IMR-90 (cell line): ENCODE results near the gene USP6NL. TPM values are rescaled to one million over a fixed set of nuclear protein-coding genes. Genes with fewer than 3 reads are reported as not detected.

Experiments
- ATAC-seq: fragments of 200-7000 bp; cut with Tn5 transposase; 2 replicates; pipeline ENCODE4 v1.9.1; 2020; ENCODE audit warnings: low read depth, mild to moderate bottlenecking, moderate library complexity
- BruUV-seq: library from RNA; stranded (reverse); fragments of 400-500 nt; replicated peaks from 2 replicates; lab custom pipeline; 2021; lab: Mats Ljungman, UMichigan
- CTCF ChIA-PET: fragments of 300-600 bp; formaldehyde crosslinking; extraction: SDS; loops from one replicate; lab custom pipeline; 2021; ENCODE audit warnings: antibody characterized with exemption; lab: Yijun Ruan, JAX
- POLR2A ChIA-PET: fragments of 300-600 bp; sonication (Branson Sonifier 250); formaldehyde crosslinking; loops from one replicate; lab custom pipeline; 2022; ENCODE audit warnings: antibody characterized with exemption; ENCODE audit not compliant: unreplicated experiment; lab: Charles Lee
- DNase-seq: peaks from one replicate; pipeline ENCODE4 v3.0.0; 2013
- H2AFZ ChIP-seq: replicated peaks from 2 replicates; pipeline ENCODE3; 2013; ENCODE audit warnings: low read length, mild to moderate bottlenecking; ENCODE audit not compliant: poor library complexity
- H2AK5ac ChIP-seq: 2 replicates; pipeline ENCODE4 v1.6.1; 2013; ENCODE audit warnings: low read depth, low read length, inconsistent platforms
- H2AK9ac ChIP-seq: replicated peaks from 2 replicates; pipeline ENCODE3; 2013; ENCODE audit warnings: mild to moderate bottlenecking, low read depth, low read length, moderate library complexity; ENCODE audit not compliant: poor library complexity
- H2BK120ac ChIP-seq: 2 replicates; pipeline ENCODE4 v1.6.1; 2013; ENCODE audit warnings: low read depth, low read length, inconsistent platforms
- H2BK15ac ChIP-seq: 3 replicates; pipeline ENCODE4 v1.6.1; 2013; ENCODE audit warnings: low read depth, low read length, inconsistent platforms
- H2BK20ac ChIP-seq: 2 replicates; pipeline ENCODE4 v1.6.1; 2013; ENCODE audit warnings: low read depth, mild to moderate bottlenecking, inconsistent platforms, low read length, moderate library complexity
- H2BK5ac ChIP-seq: 2 replicates; pipeline ENCODE4 v1.6.1; 2013; ENCODE audit warnings: mild to moderate bottlenecking, low read depth, low read length, inconsistent platforms; ENCODE audit not compliant: poor library complexity, severe bottlenecking
- H3K14ac ChIP-seq: replicated peaks from 2 replicates; pipeline ENCODE4 v1.6.1; 2013; ENCODE audit warnings: low read depth, low read length, inconsistent platforms
- H3K18ac ChIP-seq: 2 replicates; pipeline ENCODE4 v1.6.1; 2013; ENCODE audit warnings: low read depth, low read length, control low read depth
- H3K23ac ChIP-seq: 2 replicates; pipeline ENCODE4 v1.6.1; 2013; ENCODE audit warnings: low read depth, low read length, inconsistent platforms
- H3K27ac ChIP-seq: 2 replicates; pipeline ENCODE4 v1.5.1; 2013; ENCODE audit warnings: mild to moderate bottlenecking, control low read depth, low read length; ENCODE audit not compliant: insufficient read depth
- H3K27me3 ChIP-seq: 2 replicates; pipeline ENCODE4 v1.6.1; 2013; ENCODE audit warnings: low read length; ENCODE audit not compliant: control insufficient read depth, insufficient read depth
- H3K36me3 ChIP-seq: 2 replicates; pipeline ENCODE4 v1.6.1; 2013; ENCODE audit warnings: low read length, mixed read lengths; ENCODE audit not compliant: control insufficient read depth, insufficient read depth
- H3K4ac ChIP-seq: 2 replicates; pipeline ENCODE4 v1.6.1; 2013; ENCODE audit warnings: low read depth, low read length, inconsistent platforms
- H3K4me1 ChIP-seq: 2 replicates; pipeline ENCODE4 v1.6.1; 2013; ENCODE audit warnings: low read length, mixed read lengths; ENCODE audit not compliant: control insufficient read depth, insufficient read depth
- H3K4me2 ChIP-seq: 2 replicates; pipeline ENCODE4 v1.6.1; 2013; ENCODE audit warnings: low read depth, mild to moderate bottlenecking, control low read depth, low read length, moderate library complexity
- H3K4me3 ChIP-seq: 2 replicates; pipeline ENCODE4 v1.5.1; 2013; ENCODE audit warnings: low read depth, mild to moderate bottlenecking, control low read depth, low read length, moderate library complexity; ENCODE audit not compliant: insufficient read depth
- H3K56ac ChIP-seq: 2 replicates; pipeline ENCODE4 v1.6.1; 2013; ENCODE audit warnings: low read length, inconsistent platforms; ENCODE audit not compliant: insufficient read depth; ENCODE audit errors: extremely low read depth
- H3K79me1 ChIP-seq, 2 experiments: 2 replicates each; pipeline ENCODE4 v1.6.1; 2013; ENCODE audit warnings: low read length in 2 of 2, inconsistent platforms in 1 of 2, low read depth in 1 of 2
- H3K9ac ChIP-seq: 2 replicates; pipeline ENCODE4 v1.6.1; 2013; ENCODE audit warnings: low read depth, low read length, control low read depth
- H3K9me1 ChIP-seq: 2 replicates; pipeline ENCODE4 v1.6.1; 2013; ENCODE audit warnings: low read length, inconsistent platforms; ENCODE audit not compliant: insufficient read depth
- H3K9me3 ChIP-seq: 2 replicates; pipeline ENCODE4 v1.6.1; 2013; ENCODE audit warnings: low read length; ENCODE audit not compliant: control insufficient read depth, insufficient read depth
- H4K20me1 ChIP-seq: 2 replicates; pipeline ENCODE4 v1.6.1; 2013; ENCODE audit warnings: low read length, inconsistent platforms; ENCODE audit not compliant: insufficient read depth
- H4K5ac ChIP-seq: 2 replicates; pipeline ENCODE4 v1.6.1; 2013; ENCODE audit warnings: mild to moderate bottlenecking, low read depth, low read length, control low read depth
- H4K8ac ChIP-seq, 2 experiments: 2 replicates each; pipeline ENCODE4 v1.6.1; 2013; ENCODE audit warnings: low read depth in 2 of 2, low read length in 2 of 2, control low read depth in 1 of 2, inconsistent platforms in 1 of 2
- H4K91ac ChIP-seq: 2 replicates; pipeline ENCODE4 v1.6.1; 2013; ENCODE audit warnings: low read depth, low read length, inconsistent platforms; ENCODE audit not compliant: insufficient read depth
- BHLHE40 ChIP-seq: fragments of 150-350 bp; IDR thresholded peaks from 2 replicates; pipeline ENCODE4 v1.6.1; 2016; ENCODE audit warnings: mild to moderate bottlenecking, low read depth, low read length
- CEBPB ChIP-seq: IDR thresholded peaks from 2 replicates; pipeline ENCODE4 v1.6.1; 2012; ENCODE audit warnings: low read depth, low read length, improper control_type of control experiment
- CHD1 ChIP-seq: IDR thresholded peaks from 2 replicates; pipeline ENCODE4 v1.6.1; 2012; ENCODE audit warnings: low read depth, low read length, improper control_type of control experiment
- FOS ChIP-seq: fragments of 150-350 bp; IDR thresholded peaks from 2 replicates; pipeline ENCODE4 v1.6.1; 2016; ENCODE audit warnings: low read depth, low read length
- MAFK ChIP-seq: IDR thresholded peaks from 2 replicates; pipeline ENCODE4 v1.6.1; 2012; ENCODE audit warnings: low read depth, low read length, improper control_type of control experiment
- MAZ ChIP-seq: IDR thresholded peaks from 2 replicates; pipeline ENCODE4 v1.6.1; 2012; ENCODE audit warnings: low read depth, mild to moderate bottlenecking, low read length, improper control_type of control experiment, moderate library complexity, borderline replicate concordance
- MXI1 ChIP-seq: IDR thresholded peaks from 2 replicates; pipeline ENCODE4 v1.6.1; 2012; ENCODE audit warnings: low read depth, mild to moderate bottlenecking, low read length, moderate library complexity, borderline replicate concordance
- NFE2L2 ChIP-seq: fragments of 150-350 bp; IDR thresholded peaks from 2 replicates; pipeline ENCODE4 v1.6.1; 2016; ENCODE audit warnings: low read depth, mild to moderate bottlenecking, low read length
- POLR2A ChIP-seq: IDR thresholded peaks from 2 replicates; pipeline ENCODE4 v1.6.1; 2012; ENCODE audit warnings: mild to moderate bottlenecking, low read depth, low read length
- RAD21 ChIP-seq: IDR thresholded peaks from 2 replicates; pipeline ENCODE4 v1.6.1; 2012; ENCODE audit warnings: low read length, improper control_type of control experiment
- RCOR1 ChIP-seq: IDR thresholded peaks from 2 replicates; pipeline ENCODE4 v1.6.1; 2012; ENCODE audit warnings: mild to moderate bottlenecking, low read length, improper control_type of control experiment; ENCODE audit not compliant: insufficient replicate concordance
- RFX5 ChIP-seq: IDR thresholded peaks from 2 replicates; pipeline ENCODE4 v1.8.0; 2012; ENCODE audit warnings: low read depth, mild to moderate bottlenecking, low read length, moderate library complexity
- SMC3 ChIP-seq: fragments of 150-350 bp; IDR thresholded peaks from 2 replicates; pipeline ENCODE4 v1.6.1; 2016; ENCODE audit warnings: low read depth, mild to moderate bottlenecking, antibody characterized with exemption, low read length, moderate library complexity
- WGBS, 2 experiments: methylation state at CpG; one replicate each; pipeline versions ENCODE4 v1.1.5 to v1.1.7; 2013; ENCODE audit warnings: missing lambda C conversion rate in 2 of 2; ENCODE audit not compliant: insufficient read length in 1 of 2; ENCODE audit errors: extremely low coverage in 2 of 2; 5-methylcytosine and 5-hydroxymethylcytosine counted together
- dilution Hi-C: fragments of 300-500 bp; cut with HindIII; formaldehyde crosslinking; loops from one replicate; pipeline ENCODE4 v1.14.3; 2018; ENCODE audit warnings: low sequenced_read_pairs; ENCODE audit not compliant: unreplicated experiment
- in situ Hi-C: fragments of 300-500 bp; cut with MboI; formaldehyde crosslinking; loops from 3 replicates; pipeline ENCODE4 v1.14.3; 2019; ENCODE audit warnings: low sequenced_read_pairs, inconsistent platforms, mixed read lengths
- intact Hi-C: fragments of 100-400 bp; cut with micrococcal nuclease; formaldehyde crosslinking; loops from 2 replicates; pipeline ENCODE4 v1.10.0; 2022
- polyA plus RNA-seq, 3 experiments: library from polyadenylated mRNA; depleted of rRNA; stranded (reverse); fragments of >200 nt; gene quantifications; 2 replicates each; pipeline ENCODE4 v1.2.3, GENCODE V29; 2012; ENCODE audit warnings: low replicate concordance in 1 of 3
- total RNA-seq: library from RNA; depleted of rRNA; stranded (reverse); fragments of >200 nt; gene quantifications from 2 replicates; pipeline ENCODE4 v1.2.3, GENCODE V29; 2012
- TF ChIP-seq, protein P1 (sequence below): fragments of 150-350 bp; IDR thresholded peaks from 2 replicates; pipeline ENCODE4 v1.6.1; 2016; ENCODE audit warnings: low read depth, mild to moderate bottlenecking, low read length, moderate library complexity, borderline replicate concordance
- TF ChIP-seq, protein P2 (sequence below): conservative IDR thresholded peaks from 2 replicates; pipeline ENCODE4 v1.5.1; 2012; ENCODE audit warnings: mild to moderate bottlenecking, low read depth, low read length, improper control_type of control experiment
- TF ChIP-seq, protein P3 (sequence below): fragments of 150-350 bp; IDR thresholded peaks from 2 replicates; pipeline ENCODE4 v1.6.1; 2017; ENCODE audit warnings: mild to moderate bottlenecking, antibody characterized with exemption, low read length, low read depth

The USP6NL gene
- total and polyA plus RNA-seq, 2 of the 4 experiments (the other 2 are of a cell fraction): 7.8 to 9.1 TPM

DNA sequence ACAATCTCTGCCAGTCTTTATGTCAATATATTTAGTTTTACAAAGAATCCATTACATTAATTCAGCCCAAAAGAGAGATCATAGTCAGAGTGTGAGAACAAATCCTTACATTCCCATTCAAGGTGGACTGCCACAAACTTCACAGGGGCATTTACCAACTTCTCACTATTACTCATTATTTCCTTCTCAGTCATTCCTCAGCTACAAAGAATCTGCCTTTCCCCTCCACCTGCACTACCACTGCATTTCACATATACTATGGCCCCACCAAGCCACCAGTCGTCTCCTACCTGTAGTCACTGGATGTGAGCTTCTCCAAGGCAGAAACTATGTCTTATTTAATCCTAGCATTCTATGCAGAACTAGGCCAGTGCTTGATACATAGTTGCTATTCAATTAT is 94.3 kb downstream of the USP6NL start:
- H3K4me3 ChIP-seq: no peak overlapping the region
- H3K4me1 ChIP-seq: no peaks in the 10 kb centered on the region
- no peaks in the 10 kb centered on the region for H3K27me3 ChIP-seq
- DNase-seq (no peak), ATAC-seq (no peak)
- peaks cover 0 to 2% of the 10 kb centered on the region in 2 experiments; a peak in 1 of 4 replicates for H3K79me1 ChIP-seq
- no peak overlapping the region for H4K8ac ChIP-seq
- H3K9ac ChIP-seq: no peak overlapping the region
- H2AK9ac ChIP-seq: no peak overlapping the region
- TF ChIP-seq MXI1: no peak
- TF ChIP-seq CHD1: no peak
- TF ChIP-seq POLR2A: no peak
- TF ChIP-seq MAFK: no peak
- TF ChIP-seq, protein P1, sequence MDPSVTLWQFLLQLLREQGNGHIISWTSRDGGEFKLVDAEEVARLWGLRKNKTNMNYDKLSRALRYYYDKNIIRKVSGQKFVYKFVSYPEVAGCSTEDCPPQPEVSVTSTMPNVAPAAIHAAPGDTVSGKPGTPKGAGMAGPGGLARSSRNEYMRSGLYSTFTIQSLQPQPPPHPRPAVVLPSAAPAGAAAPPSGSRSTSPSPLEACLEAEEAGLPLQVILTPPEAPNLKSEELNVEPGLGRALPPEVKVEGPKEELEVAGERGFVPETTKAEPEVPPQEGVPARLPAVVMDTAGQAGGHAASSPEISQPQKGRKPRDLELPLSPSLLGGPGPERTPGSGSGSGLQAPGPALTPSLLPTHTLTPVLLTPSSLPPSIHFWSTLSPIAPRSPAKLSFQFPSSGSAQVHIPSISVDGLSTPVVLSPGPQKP: no peak
- no peak for TF ChIP-seq RCOR1
- TF ChIP-seq, protein P2, sequence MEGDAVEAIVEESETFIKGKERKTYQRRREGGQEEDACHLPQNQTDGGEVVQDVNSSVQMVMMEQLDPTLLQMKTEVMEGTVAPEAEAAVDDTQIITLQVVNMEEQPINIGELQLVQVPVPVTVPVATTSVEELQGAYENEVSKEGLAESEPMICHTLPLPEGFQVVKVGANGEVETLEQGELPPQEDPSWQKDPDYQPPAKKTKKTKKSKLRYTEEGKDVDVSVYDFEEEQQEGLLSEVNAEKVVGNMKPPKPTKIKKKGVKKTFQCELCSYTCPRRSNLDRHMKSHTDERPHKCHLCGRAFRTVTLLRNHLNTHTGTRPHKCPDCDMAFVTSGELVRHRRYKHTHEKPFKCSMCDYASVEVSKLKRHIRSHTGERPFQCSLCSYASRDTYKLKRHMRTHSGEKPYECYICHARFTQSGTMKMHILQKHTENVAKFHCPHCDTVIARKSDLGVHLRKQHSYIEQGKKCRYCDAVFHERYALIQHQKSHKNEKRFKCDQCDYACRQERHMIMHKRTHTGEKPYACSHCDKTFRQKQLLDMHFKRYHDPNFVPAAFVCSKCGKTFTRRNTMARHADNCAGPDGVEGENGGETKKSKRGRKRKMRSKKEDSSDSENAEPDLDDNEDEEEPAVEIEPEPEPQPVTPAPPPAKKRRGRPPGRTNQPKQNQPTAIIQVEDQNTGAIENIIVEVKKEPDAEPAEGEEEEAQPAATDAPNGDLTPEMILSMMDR: no peak
- no peak for TF ChIP-seq RAD21
- TF ChIP-seq FOS: no peak
- no peak for TF ChIP-seq MAZ
- TF ChIP-seq, protein P3, sequence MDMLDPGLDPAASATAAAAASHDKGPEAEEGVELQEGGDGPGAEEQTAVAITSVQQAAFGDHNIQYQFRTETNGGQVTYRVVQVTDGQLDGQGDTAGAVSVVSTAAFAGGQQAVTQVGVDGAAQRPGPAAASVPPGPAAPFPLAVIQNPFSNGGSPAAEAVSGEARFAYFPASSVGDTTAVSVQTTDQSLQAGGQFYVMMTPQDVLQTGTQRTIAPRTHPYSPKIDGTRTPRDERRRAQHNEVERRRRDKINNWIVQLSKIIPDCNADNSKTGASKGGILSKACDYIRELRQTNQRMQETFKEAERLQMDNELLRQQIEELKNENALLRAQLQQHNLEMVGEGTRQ: no peak
- TF ChIP-seq NFE2L2: no peak
- no peak for TF ChIP-seq BHLHE40
- TF ChIP-seq RFX5: no peak
- no peak for TF ChIP-seq SMC3
- TF ChIP-seq CEBPB: no peak
- no peaks in the 10 kb centered on the region for H4K20me1 ChIP-seq
- H3K14ac ChIP-seq: no peak overlapping the region
- H3K27ac ChIP-seq: no peak overlapping the region
- H2BK15ac ChIP-seq: no peak overlapping the region
- no peak overlapping the region for H3K18ac ChIP-seq
- WGBS, 2 experiments: no CpG with 5 or more reads among the region's 1 CpG
- no peak overlapping the region for H2AFZ ChIP-seq
- no peak overlapping the region for H3K56ac ChIP-seq
- no peak overlapping the region for H3K4ac ChIP-seq
- H2BK120ac ChIP-seq: no peak overlapping the region
- no peaks in the 10 kb centered on the region for H3K36me3 ChIP-seq
- H3K9me3 ChIP-seq: no peaks in the 10 kb centered on the region
- no peak overlapping the region for H2BK5ac ChIP-seq
- no peak overlapping the region for H4K5ac ChIP-seq
- intact Hi-C loops (loop anchor here (5.0 kb wide), 2 partner anchors 95 to 465 kb away; partner anchors contain the start of gene USP6NL), dilution Hi-C loops (no loop called here), in situ Hi-C loops (loop anchor here (5.0 to 10.0 kb wide), 2 partner anchors 205 to 238 kb away; no protein-coding TSS in a partner anchor)
- H3K23ac ChIP-seq: no peak overlapping the region
- BruUV-seq: no TSS peak
- ChIA-PET CTCF (no interaction called here), POLR2A (no interaction called here)
- no peak overlapping the region for H2AK5ac ChIP-seq
- H4K91ac ChIP-seq: no peak overlapping the region
- H3K9me1 ChIP-seq: no peaks in the 10 kb centered on the region
- H3K4me2 ChIP-seq: no peak overlapping the region
- no peak overlapping the region for H2BK20ac ChIP-seq
